ENCODE measurements around the gene OR8S1. TPM values are rescaled to one million over a fixed set of nuclear protein-coding genes. Genes with fewer than 3 reads are reported as not detected.

The OR8S1 gene, protein sequence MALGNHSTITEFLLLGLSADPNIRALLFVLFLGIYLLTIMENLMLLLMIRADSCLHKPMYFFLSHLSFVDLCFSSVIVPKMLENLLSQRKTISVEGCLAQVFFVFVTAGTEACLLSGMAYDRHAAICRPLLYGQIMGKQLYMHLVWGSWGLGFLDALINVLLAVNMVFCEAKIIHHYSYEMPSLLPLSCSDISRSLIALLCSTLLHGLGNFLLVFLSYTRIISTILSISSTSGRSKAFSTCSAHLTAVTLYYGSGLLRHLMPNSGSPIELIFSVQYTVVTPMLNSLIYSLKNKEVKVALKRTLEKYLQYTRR
- total RNA-seq (2021; ENCODE audit: unreplicated experiment) = not detected
- not detected for polyA plus RNA-seq (2012; ENCODE audit: insufficient read length)
- Bru-seq, nascent RNA = not detected
- not detected for BruChase-seq, experiment 1, labeled RNA remaining after a 2-hour chase
- not detected for BruChase-seq, experiment 2, labeled RNA remaining after a 6-hour chase
- long read RNA-seq = 0 reads

- no peaks in the 10 kb centered on the region for H3K9me3 ChIP-seq (ENCODE audit: control insufficient read depth, insufficient read depth, low read depth, low read length)
- in situ Hi-C loops (cut with HindIII; ENCODE audit: low pct_unique_long_range_greater_than_20kb, low sequenced_read_pairs) = no loop called here
Measured at GRCh38 chr12:48525332-48525731, at the start of gene OR8S1. TSS of gene OR8S1 (plus strand) at chr12:48525632. CDS start at chr12:48525632, 0 bp downstream.

GRCh38 chr12:48482198-48482597 is 43.2 kb upstream of the OR8S1 start, which contains the start of gene C12orf54:
TSS of gene C12orf54 (plus strand) at chr12:48482498. CDS start at chr12:48483297, 799 bp downstream.
- ATAC-seq (no peak), DNase-seq (ENCODE audit: low read depth, low spot score) (no peak)
- no peaks in the 10 kb centered on the region for H3K9me3 ChIP-seq (ENCODE audit: control insufficient read depth, insufficient read depth, low read depth, low read length)
- ChIA-PET POLR2A (no interaction called here), CTCF (no interaction called here)
- TF ChIP-seq REST (IDR thresholded peaks at IDR 0.05; ENCODE audit: insufficient read depth in 1 of 2, low read depth in 2 of 2, low read length in 1 of 2) (no peak), POLR2AphosphoS5 (IDR thresholded peaks at IDR 0.05; ENCODE audit: low read depth, low read length) (no peak), SIN3A (IDR thresholded peaks at IDR 0.05; ENCODE audit: borderline replicate concordance, insufficient read depth, low read depth, low read length) (no peak), TCF7L2 (IDR thresholded peaks at IDR 0.05; ENCODE audit: low read depth, low read length) (no peak)
- TF ChIP-seq, protein P1, sequence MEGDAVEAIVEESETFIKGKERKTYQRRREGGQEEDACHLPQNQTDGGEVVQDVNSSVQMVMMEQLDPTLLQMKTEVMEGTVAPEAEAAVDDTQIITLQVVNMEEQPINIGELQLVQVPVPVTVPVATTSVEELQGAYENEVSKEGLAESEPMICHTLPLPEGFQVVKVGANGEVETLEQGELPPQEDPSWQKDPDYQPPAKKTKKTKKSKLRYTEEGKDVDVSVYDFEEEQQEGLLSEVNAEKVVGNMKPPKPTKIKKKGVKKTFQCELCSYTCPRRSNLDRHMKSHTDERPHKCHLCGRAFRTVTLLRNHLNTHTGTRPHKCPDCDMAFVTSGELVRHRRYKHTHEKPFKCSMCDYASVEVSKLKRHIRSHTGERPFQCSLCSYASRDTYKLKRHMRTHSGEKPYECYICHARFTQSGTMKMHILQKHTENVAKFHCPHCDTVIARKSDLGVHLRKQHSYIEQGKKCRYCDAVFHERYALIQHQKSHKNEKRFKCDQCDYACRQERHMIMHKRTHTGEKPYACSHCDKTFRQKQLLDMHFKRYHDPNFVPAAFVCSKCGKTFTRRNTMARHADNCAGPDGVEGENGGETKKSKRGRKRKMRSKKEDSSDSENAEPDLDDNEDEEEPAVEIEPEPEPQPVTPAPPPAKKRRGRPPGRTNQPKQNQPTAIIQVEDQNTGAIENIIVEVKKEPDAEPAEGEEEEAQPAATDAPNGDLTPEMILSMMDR (IDR thresholded peaks at IDR 0.05) = no peak
- intact Hi-C loops (cut with micrococcal nuclease; ENCODE audit: unreplicated experiment) = no loop called here
- no peak within 1 kb of the TSS for H3K4me3 ChIP-seq (ENCODE audit: low read depth in 2 of 2, low read length in 2 of 2)
- no peaks in the 10 kb centered on the region for H3K36me3 ChIP-seq (ENCODE audit: control insufficient read depth, insufficient read depth, low read length)
- in situ Hi-C loops (cut with HindIII; ENCODE audit: low pct_unique_long_range_greater_than_20kb, low sequenced_read_pairs) = no loop called here
- peaks cover 16% of the 10 kb centered on the region for H3K27me3 ChIP-seq (ENCODE audit: control insufficient read depth, insufficient read depth, low read length)
- BruUV-seq (replicated peaks) = no TSS peak
- no peaks in the 10 kb centered on the region for H3K4me1 ChIP-seq (ENCODE audit: control insufficient read depth, insufficient read depth, low read length)
- H3K27ac ChIP-seq (ENCODE audit: low read length) = no peak within 1 kb of the TSS

More at GRCh38 chr12:48525332-48525731, at the start of gene OR8S1:
- DNase-seq (ENCODE audit: low read depth, low spot score) (no peak), ATAC-seq (no peak)
- intact Hi-C loops (cut with micrococcal nuclease; ENCODE audit: unreplicated experiment) = no loop called here
- ChIA-PET CTCF (no interaction called here), POLR2A (no interaction called here)
- Histone ChIP-seq H3K4me3 (ENCODE audit: low read depth in 2 of 2, low read length in 2 of 2) (no peak within 1 kb of the TSS), H3K27ac (ENCODE audit: low read length) (no peak within 1 kb of the TSS), H3K36me3 (ENCODE audit: control insufficient read depth, insufficient read depth, low read length) (no peaks in the 10 kb centered on the region), H3K4me1 (ENCODE audit: control insufficient read depth, insufficient read depth, low read length) (no peaks in the 10 kb centered on the region), H3K27me3 (ENCODE audit: control insufficient read depth, insufficient read depth, low read length) (no peaks in the 10 kb centered on the region; the same call in 1 of the 2 replicates)
- BruUV-seq (replicated peaks) = no TSS peak
- TF ChIP-seq, protein P1 (IDR thresholded peaks at IDR 0.05) = no peak
- TF ChIP-seq REST (IDR thresholded peaks at IDR 0.05; ENCODE audit: insufficient read depth in 1 of 2, low read depth in 2 of 2, low read length in 1 of 2) (no peak), SIN3A (IDR thresholded peaks at IDR 0.05; ENCODE audit: borderline replicate concordance, insufficient read depth, low read depth, low read length) (no peak), POLR2AphosphoS5 (IDR thresholded peaks at IDR 0.05; ENCODE audit: low read depth, low read length) (no peak), TCF7L2 (IDR thresholded peaks at IDR 0.05; ENCODE audit: low read depth, low read length) (no peak)
